Measurements from ENCODE around the gene IGFBP7.

GRCh38 chr4:57070461-57070860 lies 39.7 kb downstream of the IGFBP7 start:
- TF ChIP-seq CTCF (IDR thresholded peaks at IDR 0.05) (no peak), POLR2A (IDR thresholded peaks at IDR 0.05) (no peak)
